ENCODE results near the gene TNIP1. TPM values are rescaled to one million over a fixed set of nuclear protein-coding genes. Genes with fewer than 3 reads are reported as not detected.

TNIP1 gene
- total and polyA plus RNA-seq, 4 donors: 81.5 to 308 (median 129) TPM

DNA sequence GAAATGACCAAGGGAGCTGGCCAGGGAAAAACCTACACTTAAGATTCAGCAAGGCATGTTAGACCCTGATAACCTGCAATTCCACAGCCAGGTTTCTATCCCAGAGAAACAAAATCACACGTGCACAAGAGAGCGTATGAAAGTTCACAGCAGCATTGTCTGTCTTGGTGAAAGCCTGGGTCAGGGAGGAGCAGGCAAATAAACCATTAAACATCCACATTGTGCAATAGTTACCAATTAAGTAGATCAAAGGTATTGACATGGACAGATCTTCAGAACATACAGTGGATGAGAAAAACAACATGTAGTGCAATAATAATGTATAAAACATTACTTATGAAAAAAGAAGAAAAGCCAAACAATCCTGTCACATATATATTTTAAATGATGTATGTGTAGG, 76.3 kb downstream of the TNIP1 start:
- no peaks in the 10 kb centered on the region for H3K27me3 ChIP-seq (ENCODE audit: control insufficient read depth in 3 of 3, insufficient read depth in 3 of 3, low read length in 2 of 3)
- TF ChIP-seq, protein P1, sequence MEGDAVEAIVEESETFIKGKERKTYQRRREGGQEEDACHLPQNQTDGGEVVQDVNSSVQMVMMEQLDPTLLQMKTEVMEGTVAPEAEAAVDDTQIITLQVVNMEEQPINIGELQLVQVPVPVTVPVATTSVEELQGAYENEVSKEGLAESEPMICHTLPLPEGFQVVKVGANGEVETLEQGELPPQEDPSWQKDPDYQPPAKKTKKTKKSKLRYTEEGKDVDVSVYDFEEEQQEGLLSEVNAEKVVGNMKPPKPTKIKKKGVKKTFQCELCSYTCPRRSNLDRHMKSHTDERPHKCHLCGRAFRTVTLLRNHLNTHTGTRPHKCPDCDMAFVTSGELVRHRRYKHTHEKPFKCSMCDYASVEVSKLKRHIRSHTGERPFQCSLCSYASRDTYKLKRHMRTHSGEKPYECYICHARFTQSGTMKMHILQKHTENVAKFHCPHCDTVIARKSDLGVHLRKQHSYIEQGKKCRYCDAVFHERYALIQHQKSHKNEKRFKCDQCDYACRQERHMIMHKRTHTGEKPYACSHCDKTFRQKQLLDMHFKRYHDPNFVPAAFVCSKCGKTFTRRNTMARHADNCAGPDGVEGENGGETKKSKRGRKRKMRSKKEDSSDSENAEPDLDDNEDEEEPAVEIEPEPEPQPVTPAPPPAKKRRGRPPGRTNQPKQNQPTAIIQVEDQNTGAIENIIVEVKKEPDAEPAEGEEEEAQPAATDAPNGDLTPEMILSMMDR (IDR thresholded peaks at IDR 0.05; ENCODE audit: control extremely low read depth, extremely low read depth): no peak
- H3K4me1 ChIP-seq (ENCODE audit: control insufficient read depth in 5 of 5, insufficient read depth in 5 of 5, low read length in 5 of 5): peaks cover 8 to 62% (median 11%) of the 10 kb centered on the region in 5 donors
- no peak for ATAC-seq (ENCODE audit: insufficient read depth, low FRiP score)
- peak overlapping the region in 1 of 2 donors; percentile 52 for H3K27ac ChIP-seq (ENCODE audit: low read depth in 1 of 2, low read length in 1 of 2)
- 63 to 90% methylated on average over 2 of the region's 2 CpGs for WGBS, 2 donors
- H3K9ac ChIP-seq (ENCODE audit: insufficient read depth in 1 of 2, low read length in 2 of 2): no peak overlapping the region
- no peaks in the 10 kb centered on the region for H3K9me3 ChIP-seq (ENCODE audit: control insufficient read depth in 4 of 4, insufficient read depth in 3 of 4, low read length in 3 of 4)
- DNase-seq: no peak
- H3K36me3 ChIP-seq (ENCODE audit: control insufficient read depth in 4 of 4, insufficient read depth in 4 of 4, low read length in 4 of 4): no peaks in the 10 kb centered on the region
- H3K4me3 ChIP-seq: no peak overlapping the region

DNA sequence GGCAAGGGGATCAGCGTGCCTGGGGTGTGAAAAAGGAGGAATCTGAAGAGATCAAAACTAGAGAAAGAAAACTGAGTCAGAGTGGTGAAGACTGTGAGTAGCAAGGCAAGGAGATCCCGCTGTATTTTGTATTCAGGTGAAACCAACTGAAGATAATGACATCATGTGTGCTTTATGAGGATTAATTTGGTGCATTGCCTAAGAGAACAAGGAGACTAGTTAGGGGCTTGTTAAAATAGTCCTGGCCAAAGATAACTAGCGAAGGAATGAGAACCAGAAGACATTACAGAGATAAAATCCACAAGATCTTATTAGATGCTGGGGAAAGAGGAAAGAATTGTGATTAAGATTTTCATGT, 77.4 kb downstream of the TNIP1 start:
- no peak overlapping the region for H3K4me3 ChIP-seq
- peaks cover 8 to 58% (median 11%) of the 10 kb centered on the region in 5 donors for H3K4me1 ChIP-seq (ENCODE audit: control insufficient read depth in 5 of 5, insufficient read depth in 5 of 5, low read length in 5 of 5)
- ATAC-seq (ENCODE audit: insufficient read depth, low FRiP score): no peak
- no peak for DNase-seq
- H3K36me3 ChIP-seq (ENCODE audit: control insufficient read depth in 4 of 4, insufficient read depth in 4 of 4, low read length in 4 of 4): no peaks in the 10 kb centered on the region
- H3K27ac ChIP-seq (ENCODE audit: low read depth in 1 of 2, low read length in 1 of 2): peak overlapping the region in 1 of 2 donors; percentile 69
- H3K9ac ChIP-seq (ENCODE audit: insufficient read depth in 1 of 2, low read length in 2 of 2): no peak overlapping the region
- no peaks in the 10 kb centered on the region for H3K27me3 ChIP-seq (ENCODE audit: control insufficient read depth in 3 of 3, insufficient read depth in 3 of 3, low read length in 2 of 3)
- TF ChIP-seq, protein P1 (IDR thresholded peaks at IDR 0.05; ENCODE audit: control extremely low read depth, extremely low read depth): no peak
- no peaks in the 10 kb centered on the region for H3K9me3 ChIP-seq (ENCODE audit: control insufficient read depth in 4 of 4, insufficient read depth in 3 of 4, low read length in 3 of 4)
- 92 to 96% methylated on average over 3 of the region's 3 CpGs for WGBS, 2 donors

DNA sequence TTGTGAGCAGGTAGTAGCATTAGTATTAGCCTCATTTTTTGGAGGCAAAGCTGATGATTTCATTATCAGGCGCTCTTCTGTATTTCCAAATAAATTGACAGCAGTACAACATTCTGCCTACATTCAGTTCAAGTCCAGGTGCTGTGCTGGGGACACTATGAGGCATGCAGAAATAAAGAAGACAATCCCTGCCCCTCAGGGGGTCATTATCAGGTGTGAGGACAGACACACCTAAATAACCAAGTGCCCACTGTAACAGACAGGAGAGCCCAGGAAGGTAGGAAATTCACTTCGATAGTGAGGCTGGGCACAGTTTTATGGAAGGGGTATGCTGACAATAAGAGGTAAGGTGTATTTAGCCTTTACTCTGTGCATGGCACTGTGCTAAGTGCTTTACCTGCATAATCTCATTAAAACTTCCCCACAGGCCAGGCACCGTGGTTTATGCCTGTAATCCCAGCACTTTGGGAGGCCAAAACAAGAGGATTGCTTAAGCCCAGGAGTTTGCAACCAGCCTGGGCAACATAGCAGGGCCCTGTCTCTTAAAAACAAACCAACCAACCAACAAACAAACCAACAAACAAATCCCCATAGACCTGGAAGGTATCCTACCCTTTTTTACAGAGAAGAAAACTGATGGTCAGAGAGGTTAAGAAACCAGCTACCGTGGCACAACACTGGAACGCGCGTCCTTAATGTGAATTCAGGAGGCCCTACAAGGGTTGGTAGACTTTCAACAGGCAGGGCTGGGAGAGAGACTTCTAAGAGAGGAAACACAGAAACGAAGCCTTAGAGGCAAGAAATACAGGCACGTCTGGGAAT, 77.9 kb downstream of the TNIP1 start:
- H3K27ac ChIP-seq (ENCODE audit: low read depth in 1 of 2, low read length in 1 of 2): peak overlapping the region in 1 of 2 donors; percentile 52
- no peak for ATAC-seq (ENCODE audit: insufficient read depth, low FRiP score)
- 81 to 86% methylated on average over 9 of the region's 9 CpGs for WGBS, 2 donors

More for the DNA sequence above, 77.9 kb downstream of the TNIP1 start:
- Histone ChIP-seq H3K9ac (ENCODE audit: insufficient read depth in 1 of 2, low read length in 2 of 2) (no peak overlapping the region), H3K9me3 (ENCODE audit: control insufficient read depth in 4 of 4, insufficient read depth in 3 of 4, low read length in 3 of 4) (no peaks in the 10 kb centered on the region), H3K4me1 (ENCODE audit: control insufficient read depth in 5 of 5, insufficient read depth in 5 of 5, low read length in 5 of 5) (peaks cover 8 to 55% (median 11%) of the 10 kb centered on the region in 5 donors), H3K4me3 (no peak overlapping the region), H3K36me3 (ENCODE audit: control insufficient read depth in 4 of 4, insufficient read depth in 4 of 4, low read length in 4 of 4) (no peaks in the 10 kb centered on the region), H3K27me3 (ENCODE audit: control insufficient read depth in 3 of 3, insufficient read depth in 3 of 3, low read length in 2 of 3) (no peaks in the 10 kb centered on the region)
- no peak for DNase-seq
- TF ChIP-seq, protein P1 (IDR thresholded peaks at IDR 0.05; ENCODE audit: control extremely low read depth, extremely low read depth): no peak
